UCSD-AML1 (cell line): ENCODE measurements around the gene CDCA3.

Source experiments
- DNase-seq: peaks from one replicate; lab custom pipeline; 2025; ENCODE audit not compliant: unreplicated experiment; lab: John Stamatoyannopoulos, UW

CDCA3 gene

GRCh38 chr12:6821591-6822425 lies 29.3 kb downstream of the CDCA3 start, which contains the start of gene GPR162:
Gene GPR162 (plus strand): TSS chr12:6821821. CDS start chr12:6823899, 2,078 bp downstream.
- peak; percentile 76 for DNase-seq

- no peak for DNase-seq
Observed at GRCh38 chr12:6820166-6820565, 30.9 kb downstream of the CDCA3 start.

- DNase-seq = no peak
Observed at GRCh38 chr12:6819106-6820030, 31.7 kb downstream of the CDCA3 start.

- no peak for DNase-seq
Observed at GRCh38 chr12:6818645-6819044, 32.4 kb downstream of the CDCA3 start.

GRCh38 chr12:6818222-6818621 lies 32.9 kb downstream of the CDCA3 start:
- no peak for DNase-seq

GRCh38 chr12:6817662-6818157 lies 33.4 kb downstream of the CDCA3 start:
- no peak for DNase-seq

- no peak for DNase-seq
Observed at GRCh38 chr12:6817098-6817497, 34.0 kb downstream of the CDCA3 start.

GRCh38 chr12:6816598-6816997 lies 34.5 kb downstream of the CDCA3 start:
- DNase-seq = no peak

- DNase-seq = no peak
Observed at GRCh38 chr12:6813363-6813762, 37.7 kb downstream of the CDCA3 start.

GRCh38 chr12:6810758-6811157 lies 40.3 kb downstream of the CDCA3 start:
- no peak for DNase-seq

- DNase-seq = no peak
Observed at GRCh38 chr12:6809056-6809455, 42.0 kb downstream of the CDCA3 start.

GRCh38 chr12:6807170-6807569 lies 43.9 kb downstream of the CDCA3 start:
- DNase-seq = no peak

GRCh38 chr12:6799147-6799546 lies 51.9 kb downstream of the CDCA3 start:
- no peak for DNase-seq
